GM12878 (cell line): Measurements from ENCODE around the gene IFNAR1.

Source experiments
- REST ChIP-seq: IDR thresholded peaks from 2 replicates; pipeline ENCODE4 v1.6.1; 2012; ENCODE audit warnings: mild to moderate bottlenecking, low read depth, low read length
- TAF1 ChIP-seq: IDR thresholded peaks from 2 replicates; pipeline ENCODE4 v1.6.1; 2011; ENCODE audit warnings: mild to moderate bottlenecking, low read depth, low read length, borderline replicate concordance
- ZSCAN29 ChIP-seq: fragments of 450-650 bp; IDR thresholded peaks from 2 replicates; pipeline ENCODE4 v1.6.1; 2017; ENCODE audit warnings: mild to moderate bottlenecking, moderate library complexity

- no peak for TF ChIP-seq ZSCAN29
- TF ChIP-seq REST, result no peak
- TF ChIP-seq TAF1, result no peak
Observed at GRCh38 chr21:33369586-33369985, 44.8 kb downstream of the IFNAR1 start.
